NT2/D1 (cell line): ENCODE results near the gene HECW1.
A peak's percentile ranks its signal among the peaks of the same experiment; 100 is the strongest.

Source experiments
- DNase-seq: peaks from one replicate; pipeline ENCODE4 v3.0.0-alpha.2; 2011; ENCODE audit warnings: low read depth, low spot score
- H3K27me3 ChIP-seq: 2 replicates; pipeline ENCODE4 v1.6.0; 2011; ENCODE audit warnings: mild to moderate bottlenecking; ENCODE audit not compliant: insufficient read length, insufficient read depth
- H3K36me3 ChIP-seq: 2 replicates; pipeline ENCODE4 v1.6.1; 2011; ENCODE audit warnings: mild to moderate bottlenecking, low read length, mixed read lengths; ENCODE audit not compliant: insufficient read depth, insufficient read length
- H3K4me1 ChIP-seq: 2 replicates; pipeline ENCODE4 v1.5.1; 2011; ENCODE audit not compliant: insufficient read depth, insufficient read length
- H3K4me3 ChIP-seq: 2 replicates; pipeline ENCODE4 v1.5.1; 2011; ENCODE audit warnings: low read depth; ENCODE audit not compliant: insufficient read length
- H3K9ac ChIP-seq: 2 replicates; pipeline ENCODE4 v1.6.0; 2011; ENCODE audit warnings: low read depth; ENCODE audit not compliant: insufficient read length
- H3K9me3 ChIP-seq: 2 replicates; pipeline ENCODE4 v1.5.1; 2011; ENCODE audit warnings: mild to moderate bottlenecking, low read length; ENCODE audit not compliant: insufficient read depth
- SUZ12 ChIP-seq: IDR thresholded peaks from 2 replicates; pipeline ENCODE4 v1.6.1; 2011; ENCODE audit not compliant: insufficient read length, insufficient read depth; ENCODE audit errors: extremely low read depth
- YY1 ChIP-seq: IDR thresholded peaks from 2 replicates; pipeline ENCODE4 v1.6.1; 2011; ENCODE audit not compliant: insufficient read length, insufficient read depth
- ZNF274 ChIP-seq: IDR thresholded peaks from 2 replicates; pipeline ENCODE4 v1.6.1; 2011; ENCODE audit warnings: mild to moderate bottlenecking, low read depth, low read length

Gene HECW1

GRCh38 chr7:43463401-43463980, 351.0 kb downstream of the HECW1 start:
- no peak overlapping the region for H3K9ac ChIP-seq
- peak; percentile 25 for DNase-seq
- no peak overlapping the region for H3K4me3 ChIP-seq
- H3K4me1 ChIP-seq: peaks cover 11% of the 10 kb centered on the region
- no peaks in the 10 kb centered on the region for H3K27me3 ChIP-seq
- H3K36me3 ChIP-seq: no peaks in the 10 kb centered on the region
- no peaks in the 10 kb centered on the region for H3K9me3 ChIP-seq
- TF ChIP-seq YY1 (no peak), SUZ12 (no peak), ZNF274 (no peak)

DNA sequence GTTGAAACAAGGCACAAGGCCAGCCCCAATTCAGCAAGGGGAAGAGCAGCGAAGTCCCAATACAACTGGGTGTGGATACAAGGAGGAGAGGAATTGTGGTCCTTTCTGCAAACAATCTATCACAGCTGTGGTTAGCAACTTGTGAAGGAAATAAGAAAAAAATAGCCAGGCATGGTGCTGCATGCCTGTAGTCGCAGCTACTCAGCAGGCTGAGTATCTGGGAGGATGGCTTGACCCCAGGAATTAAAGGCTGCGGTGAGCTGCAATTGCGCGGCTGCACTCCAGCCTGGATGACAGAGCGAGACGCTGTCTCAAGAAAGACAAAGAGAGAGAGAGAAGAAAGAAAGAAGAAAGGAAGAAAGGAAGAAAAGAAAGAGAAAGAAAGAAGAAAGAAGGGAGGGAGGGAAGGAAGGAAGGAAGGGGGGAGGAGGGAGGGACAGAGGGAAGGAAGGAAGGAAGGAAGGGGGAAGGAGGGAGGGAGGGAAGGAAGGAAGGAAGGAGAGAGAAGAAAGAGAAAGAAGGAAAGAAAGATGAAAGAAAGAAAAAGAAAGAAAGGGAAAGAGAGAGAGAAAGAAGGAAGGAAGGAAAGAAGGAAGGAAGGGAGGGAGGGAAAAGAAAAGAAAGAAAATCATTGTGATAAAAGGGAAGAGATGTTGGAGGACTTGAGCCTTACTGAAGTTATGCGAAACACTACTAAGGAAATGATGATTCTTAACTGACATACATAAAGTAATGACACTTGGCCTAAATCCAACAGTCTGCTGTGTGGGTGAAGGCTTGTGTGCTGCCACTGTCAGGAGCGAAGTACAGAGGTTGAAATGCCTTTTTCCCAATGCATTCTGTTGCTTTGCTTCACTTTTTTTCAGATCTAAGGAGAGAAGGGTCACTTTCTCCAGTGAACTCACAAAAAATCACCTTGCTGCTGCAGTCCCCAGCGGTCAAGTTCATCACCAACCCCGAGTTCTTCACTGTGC, 353.4 kb downstream of the HECW1 start:
- Histone ChIP-seq H3K9me3 (no peaks in the 10 kb centered on the region), H3K27me3 (no peaks in the 10 kb centered on the region), H3K36me3 (no peaks in the 10 kb centered on the region), H3K9ac (no peak overlapping the region), H3K4me3 (no peak overlapping the region), H3K4me1 (peaks cover 11% of the 10 kb centered on the region)
- TF ChIP-seq ZNF274: no peak
- no peak for TF ChIP-seq SUZ12
- no peak for TF ChIP-seq YY1
- DNase-seq: no peak

GRCh38 chr7:43467406-43467805, 355.0 kb downstream of the HECW1 start:
- no peaks in the 10 kb centered on the region for H3K27me3 ChIP-seq
- no peak for DNase-seq
- no peak overlapping the region for H3K4me3 ChIP-seq
- H3K36me3 ChIP-seq: no peaks in the 10 kb centered on the region
- H3K9ac ChIP-seq: peak overlapping the region; percentile 13
- no peak for TF ChIP-seq YY1
- TF ChIP-seq ZNF274: no peak
- no peak for TF ChIP-seq SUZ12
- H3K4me1 ChIP-seq: peaks cover 11% of the 10 kb centered on the region
- no peaks in the 10 kb centered on the region for H3K9me3 ChIP-seq

GRCh38 chr7:43467846-43468245, 355.4 kb downstream of the HECW1 start:
- Histone ChIP-seq H3K4me3 (no peak overlapping the region), H3K36me3 (no peaks in the 10 kb centered on the region), H3K9me3 (no peaks in the 10 kb centered on the region), H3K9ac (no peak overlapping the region), H3K27me3 (no peaks in the 10 kb centered on the region), H3K4me1 (peaks cover 11% of the 10 kb centered on the region)
- TF ChIP-seq SUZ12 (no peak), ZNF274 (no peak)
- no peak for DNase-seq

- Histone ChIP-seq H3K4me3 (no peak overlapping the region), H3K36me3 (no peaks in the 10 kb centered on the region), H3K9me3 (no peaks in the 10 kb centered on the region), H3K4me1 (peaks cover 7% of the 10 kb centered on the region), H3K27me3 (no peaks in the 10 kb centered on the region), H3K9ac (no peak overlapping the region)
- TF ChIP-seq ZNF274: no peak
- TF ChIP-seq YY1: no peak
- TF ChIP-seq SUZ12: no peak
- DNase-seq: no peak
Measured at GRCh38 chr7:43469051-43469450, 356.6 kb downstream of the HECW1 start.

DNA sequence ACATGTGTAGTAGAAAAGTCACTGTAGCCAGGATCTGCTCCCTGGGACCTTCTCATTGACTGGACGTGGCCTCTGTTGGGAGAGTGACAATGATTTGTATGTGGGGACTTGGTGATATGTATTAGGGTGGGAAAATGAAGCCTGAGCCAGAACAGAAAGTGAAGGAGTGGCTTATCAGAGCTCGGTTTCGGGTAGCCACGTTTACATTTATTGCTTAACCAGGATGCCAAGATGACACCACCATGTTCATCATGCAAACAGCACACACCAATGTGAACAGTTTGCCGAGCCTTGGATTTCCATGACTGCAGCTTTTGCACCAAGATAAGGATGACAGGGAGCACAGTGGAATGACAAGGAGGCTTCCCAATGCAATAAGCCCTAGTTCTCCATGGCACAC, 357.7 kb downstream of the HECW1 start:
- no peaks in the 10 kb centered on the region for H3K27me3 ChIP-seq
- no peak for DNase-seq

GRCh38 chr7:43475983-43476382, 363.5 kb downstream of the HECW1 start:
- no peak for DNase-seq
- H3K4me1 ChIP-seq: no peaks in the 10 kb centered on the region
- no peak overlapping the region for H3K9ac ChIP-seq
- TF ChIP-seq YY1: no peak
- no peak for TF ChIP-seq SUZ12
- no peak for TF ChIP-seq ZNF274
- no peaks in the 10 kb centered on the region for H3K27me3 ChIP-seq
- H3K36me3 ChIP-seq: no peaks in the 10 kb centered on the region
- no peaks in the 10 kb centered on the region for H3K9me3 ChIP-seq
- H3K4me3 ChIP-seq: no peak overlapping the region

More for the DNA sequence above, 357.7 kb downstream of the HECW1 start:
- H3K4me1 ChIP-seq: peaks cover 7% of the 10 kb centered on the region
- H3K9me3 ChIP-seq: no peaks in the 10 kb centered on the region
- H3K4me3 ChIP-seq: no peak overlapping the region
- H3K9ac ChIP-seq: no peak overlapping the region
- H3K36me3 ChIP-seq: no peaks in the 10 kb centered on the region
- no peak for TF ChIP-seq SUZ12
- no peak for TF ChIP-seq YY1
- no peak for TF ChIP-seq ZNF274
